Stimulated activated CD4-positive, alpha-beta T cell treated with anti-CD3 and anti-CD28 coated beads, Interleukin-12 subunit alpha, Interleukin-12 subunit beta, amount 100 ng/mL, for 48 hours (primary cell): ENCODE results near the gene SEL1L.
"Not testable (repeated sequence)": the region's sequence is repeated elsewhere in the genome, so short reads cannot be mapped to it uniquely, and the experiment has no call there.

Experiments
- DNase-seq, 3 donors: peaks; one replicate each; pipeline ENCODE4 v3.0.0-alpha.2; 2020; ENCODE audit warnings: low read depth in 2 of 3, low spot score in 1 of 3

Gene SEL1L

GRCh38 chr14:81449114-81449513 is 84.5 kb downstream of the SEL1L start:
- no peak for DNase-seq

- no peak for DNase-seq
Measured at GRCh38 chr14:81447021-81447764, 86.5 kb downstream of the SEL1L start.

- DNase-seq = no peak
Measured at GRCh38 chr14:81446279-81447007, 87.2 kb downstream of the SEL1L start.

GRCh38 chr14:81441626-81442134 is 92.0 kb downstream of the SEL1L start:
- no peak for DNase-seq

GRCh38 chr14:81440041-81440440 is 93.6 kb downstream of the SEL1L start:
- no peak for DNase-seq

GRCh38 chr14:81437244-81437643 is 96.4 kb downstream of the SEL1L start:
- no peak for DNase-seq

GRCh38 chr14:81436296-81437138 is 97.1 kb downstream of the SEL1L start:
- peak in 2 of 3 donors; percentile 21 to 38 for DNase-seq

- peak in 1 of 3 donors; percentile 3 for DNase-seq
Measured at GRCh38 chr14:81435391-81436295, 98.0 kb downstream of the SEL1L start.

GRCh38 chr14:81435048-81435390 is 98.6 kb downstream of the SEL1L start:
- no peak for DNase-seq

GRCh38 chr14:81434230-81434629 is 99.4 kb downstream of the SEL1L start:
- no peak for DNase-seq

- no peak for DNase-seq
Measured at GRCh38 chr14:81433378-81433777, 100.3 kb downstream of the SEL1L start.

- DNase-seq = no peak
Measured at GRCh38 chr14:81432219-81432661, 101.4 kb downstream of the SEL1L start.

- no peak for DNase-seq
Measured at GRCh38 chr14:81430235-81430634, 103.4 kb downstream of the SEL1L start.

GRCh38 chr14:81429749-81430148 is 103.9 kb downstream of the SEL1L start:
- DNase-seq = not testable (repeated sequence)

- DNase-seq = no peak
Measured at GRCh38 chr14:81429028-81429427, 104.6 kb downstream of the SEL1L start.

- no peak for DNase-seq
Measured at GRCh38 chr14:81427348-81428058, 106.2 kb downstream of the SEL1L start.

GRCh38 chr14:81423504-81423903 is 110.1 kb downstream of the SEL1L start:
- no peak for DNase-seq
